ENCODE data around the gene SMIM32. TPM values are rescaled to one million over a fixed set of nuclear protein-coding genes. Genes with fewer than 3 reads are reported as not detected.

Gene SMIM32
- total and polyA plus RNA-seq, 9 donors: 0.13 TPM; not detected in 8

- peaks cover 2% of the 10 kb centered on the region for H3K4me1 ChIP-seq (ENCODE audit: insufficient read depth)
- no peaks in the 10 kb centered on the region for H3K9me3 ChIP-seq
- H3K4me3 ChIP-seq: no peak overlapping the region
- no peak overlapping the region for H3K27ac ChIP-seq
- WGBS, 3 donors: 97 to 99% (median 98%) methylated on average over 3 of the region's 3 CpGs
- DNase-seq: no peak
- no peaks in the 10 kb centered on the region for H3K27me3 ChIP-seq
- H3K36me3 ChIP-seq: no peaks in the 10 kb centered on the region
- intact Hi-C loops (cut with DNase I): no loop called here
- TF ChIP-seq POLR2A (IDR thresholded peaks at IDR 0.05) (no peak), CTCF (IDR thresholded peaks at IDR 0.05) (no peak), EP300 (IDR thresholded peaks at IDR 0.05) (no peak)
Measured at GRCh38 chr5:136169218-136169617, 23.7 kb downstream of the SMIM32 start.

GRCh38 chr5:136166909-136167308 is 26.1 kb downstream of the SMIM32 start:
- Histone ChIP-seq H3K36me3 (no peaks in the 10 kb centered on the region), H3K9me3 (no peaks in the 10 kb centered on the region), H3K4me1 (ENCODE audit: insufficient read depth) (peaks cover 2% of the 10 kb centered on the region), H3K4me3 (no peak overlapping the region), H3K27ac (no peak overlapping the region), H3K27me3 (no peaks in the 10 kb centered on the region)
- WGBS, 3 donors: 74 to 85% (median 81%) methylated on average over 4 of the region's 4 CpGs
- DNase-seq: no peak
- intact Hi-C loops (cut with DNase I): no loop called here
- TF ChIP-seq POLR2A (IDR thresholded peaks at IDR 0.05) (no peak), CTCF (IDR thresholded peaks at IDR 0.05) (no peak), EP300 (IDR thresholded peaks at IDR 0.05) (no peak)

- no peak overlapping the region for H3K27ac ChIP-seq
- intact Hi-C loops (cut with DNase I): no loop called here
- no peaks in the 10 kb centered on the region for H3K9me3 ChIP-seq
- peaks cover 2% of the 10 kb centered on the region for H3K4me1 ChIP-seq (ENCODE audit: insufficient read depth)
- no peaks in the 10 kb centered on the region for H3K36me3 ChIP-seq
- H3K4me3 ChIP-seq: no peak overlapping the region
- 95 to 100% (median 96%) methylated on average over 1 of the region's 1 CpG for WGBS, 3 donors
- no peak for DNase-seq
- TF ChIP-seq CTCF (IDR thresholded peaks at IDR 0.05) (no peak), POLR2A (IDR thresholded peaks at IDR 0.05) (no peak)
- no peaks in the 10 kb centered on the region for H3K27me3 ChIP-seq
Measured at GRCh38 chr5:136164226-136164625, 28.7 kb downstream of the SMIM32 start.

GRCh38 chr5:136162008-136162407 is 31.0 kb downstream of the SMIM32 start:
- no peak for DNase-seq
- TF ChIP-seq EP300 (IDR thresholded peaks at IDR 0.05): no peak
- no peak for TF ChIP-seq POLR2A (IDR thresholded peaks at IDR 0.05)
- no peak for TF ChIP-seq CTCF (IDR thresholded peaks at IDR 0.05)
- no peak overlapping the region for H3K27ac ChIP-seq
- intact Hi-C loops (cut with DNase I): no loop called here
- H3K9me3 ChIP-seq: no peaks in the 10 kb centered on the region
- no peak overlapping the region for H3K4me3 ChIP-seq
- no peaks in the 10 kb centered on the region for H3K27me3 ChIP-seq
- H3K4me1 ChIP-seq (ENCODE audit: insufficient read depth): peaks cover 2% of the 10 kb centered on the region
- WGBS, 3 donors: 38 to 58% (median 43%) methylated on average over 4 of the region's 4 CpGs
- H3K36me3 ChIP-seq: no peaks in the 10 kb centered on the region

- H3K27me3 ChIP-seq: no peaks in the 10 kb centered on the region
- H3K4me1 ChIP-seq (ENCODE audit: insufficient read depth): peaks cover 2% of the 10 kb centered on the region
- DNase-seq: no peak
- intact Hi-C loops (cut with DNase I): no loop called here
- 8 to 14% (median 8%) methylated on average over 3 of the region's 3 CpGs for WGBS, 3 donors
- no peak for TF ChIP-seq CTCF (IDR thresholded peaks at IDR 0.05)
- TF ChIP-seq POLR2A (IDR thresholded peaks at IDR 0.05): no peak
- no peak for TF ChIP-seq EP300 (IDR thresholded peaks at IDR 0.05)
- no peaks in the 10 kb centered on the region for H3K9me3 ChIP-seq
- no peak overlapping the region for H3K4me3 ChIP-seq
- no peaks in the 10 kb centered on the region for H3K36me3 ChIP-seq
- no peak overlapping the region for H3K27ac ChIP-seq
Measured at GRCh38 chr5:136159457-136159856, 33.5 kb downstream of the SMIM32 start.
